Osteoblast (primary cell): Measurements from ENCODE around the gene ZBTB11. TPM values are rescaled to one million over a fixed set of nuclear protein-coding genes. Genes with fewer than 3 reads are reported as not detected.
A peak's percentile ranks its signal among the peaks of the same experiment; 100 is the strongest.

Source experiments
- DNase-seq: peaks from one replicate; pipeline ENCODE4 v3.0.0; 2011; ENCODE audit warnings: low spot score, mixed read lengths; ENCODE audit not compliant: insufficient read length; ENCODE audit errors: missing footprints
- H2AFZ ChIP-seq: 2 replicates; pipeline ENCODE4 v1.6.0; 2011; ENCODE audit warnings: mild to moderate bottlenecking, low read length
- H3K27ac ChIP-seq: 2 replicates; pipeline ENCODE4 v1.5.1; 2011; ENCODE audit warnings: mild to moderate bottlenecking, low read depth, low read length, moderate library complexity
- H3K27me3 ChIP-seq: 2 replicates; pipeline ENCODE4 v1.6.0; 2012; ENCODE audit warnings: mild to moderate bottlenecking, control low read depth, inconsistent platforms, low read length, moderate library complexity; ENCODE audit not compliant: insufficient read depth
- H3K36me3 ChIP-seq: 2 replicates; pipeline ENCODE4 v1.5.1; 2011; ENCODE audit warnings: mild to moderate bottlenecking, low read length, control low read depth, moderate library complexity; ENCODE audit not compliant: insufficient read depth
- H3K4me1 ChIP-seq: 2 replicates; pipeline ENCODE4 v1.5.1; 2011; ENCODE audit warnings: mild to moderate bottlenecking, low read length, control low read depth, moderate library complexity; ENCODE audit not compliant: insufficient read depth
- H3K4me2 ChIP-seq: 2 replicates; pipeline ENCODE4 v1.6.0; 2011; ENCODE audit warnings: mild to moderate bottlenecking, low read length; ENCODE audit not compliant: insufficient read depth
- H3K4me3 ChIP-seq: fragments of 200-600 bp; sonication (generic); 3 replicates; pipeline ENCODE4 v1.5.1; 2012; ENCODE audit warnings: mild to moderate bottlenecking, low read length, inconsistent platforms; ENCODE audit not compliant: insufficient read depth
- H3K79me2 ChIP-seq: 2 replicates; pipeline ENCODE4 v1.6.0; 2012; ENCODE audit warnings: mild to moderate bottlenecking, low read length, control low read depth, inconsistent platforms; ENCODE audit not compliant: insufficient read depth
- H3K9me3 ChIP-seq: 2 replicates; pipeline ENCODE4 v1.5.1; 2011; ENCODE audit warnings: low read depth, low read length, control low read depth
- H4K20me1 ChIP-seq: 2 replicates; pipeline ENCODE4 v1.6.0; 2012; ENCODE audit warnings: mild to moderate bottlenecking, low read length, control low read depth; ENCODE audit not compliant: insufficient read depth
- total RNA-seq: library from RNA; depleted of rRNA; stranded (reverse); fragments of >200 nt; gene quantifications from 2 replicates; pipeline ENCODE4 v1.2.3, GENCODE V29; 2012
- TF ChIP-seq, protein P1 (sequence below): IDR thresholded peaks from 2 replicates; pipeline ENCODE4 v1.5.1; 2011; ENCODE audit warnings: mild to moderate bottlenecking, low read depth, low read length, moderate library complexity; ENCODE audit errors: extremely low read depth

Gene ZBTB11
- total RNA-seq, 1 donor, result 22.8 TPM

DNA sequence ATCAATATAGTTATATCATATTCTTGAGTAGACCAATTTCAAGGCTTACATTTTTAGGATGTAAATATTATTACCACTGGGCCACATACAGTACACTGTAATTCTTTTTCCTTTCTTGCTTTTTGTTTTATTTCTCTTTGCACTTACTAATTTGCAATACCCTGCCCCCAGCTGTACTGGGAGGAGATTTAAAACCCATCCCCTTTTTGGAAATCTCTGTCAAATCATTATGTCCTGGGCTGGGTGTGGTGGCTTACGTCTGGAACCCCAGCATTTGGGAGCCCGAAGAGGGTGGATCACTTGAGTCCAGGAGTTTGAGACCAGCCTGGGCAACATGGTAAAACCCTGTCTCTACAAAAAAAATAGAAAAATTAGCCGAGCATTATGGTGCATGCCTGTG is 16.2 kb downstream of the ZBTB11 start:
- Histone ChIP-seq H3K4me3 (no peak overlapping the region), H3K36me3 (peaks cover 62% of the 10 kb centered on the region), H3K79me2 (no peaks in the 10 kb centered on the region), H3K9me3 (no peaks in the 10 kb centered on the region), H3K4me2 (no peak overlapping the region), H3K27me3 (no peaks in the 10 kb centered on the region), H3K27ac (no peak overlapping the region), H2AFZ (no peak overlapping the region), H4K20me1 (no peaks in the 10 kb centered on the region), H3K4me1 (no peaks in the 10 kb centered on the region)
- TF ChIP-seq, protein P1, sequence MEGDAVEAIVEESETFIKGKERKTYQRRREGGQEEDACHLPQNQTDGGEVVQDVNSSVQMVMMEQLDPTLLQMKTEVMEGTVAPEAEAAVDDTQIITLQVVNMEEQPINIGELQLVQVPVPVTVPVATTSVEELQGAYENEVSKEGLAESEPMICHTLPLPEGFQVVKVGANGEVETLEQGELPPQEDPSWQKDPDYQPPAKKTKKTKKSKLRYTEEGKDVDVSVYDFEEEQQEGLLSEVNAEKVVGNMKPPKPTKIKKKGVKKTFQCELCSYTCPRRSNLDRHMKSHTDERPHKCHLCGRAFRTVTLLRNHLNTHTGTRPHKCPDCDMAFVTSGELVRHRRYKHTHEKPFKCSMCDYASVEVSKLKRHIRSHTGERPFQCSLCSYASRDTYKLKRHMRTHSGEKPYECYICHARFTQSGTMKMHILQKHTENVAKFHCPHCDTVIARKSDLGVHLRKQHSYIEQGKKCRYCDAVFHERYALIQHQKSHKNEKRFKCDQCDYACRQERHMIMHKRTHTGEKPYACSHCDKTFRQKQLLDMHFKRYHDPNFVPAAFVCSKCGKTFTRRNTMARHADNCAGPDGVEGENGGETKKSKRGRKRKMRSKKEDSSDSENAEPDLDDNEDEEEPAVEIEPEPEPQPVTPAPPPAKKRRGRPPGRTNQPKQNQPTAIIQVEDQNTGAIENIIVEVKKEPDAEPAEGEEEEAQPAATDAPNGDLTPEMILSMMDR, result no peak
- no peak for DNase-seq

DNA sequence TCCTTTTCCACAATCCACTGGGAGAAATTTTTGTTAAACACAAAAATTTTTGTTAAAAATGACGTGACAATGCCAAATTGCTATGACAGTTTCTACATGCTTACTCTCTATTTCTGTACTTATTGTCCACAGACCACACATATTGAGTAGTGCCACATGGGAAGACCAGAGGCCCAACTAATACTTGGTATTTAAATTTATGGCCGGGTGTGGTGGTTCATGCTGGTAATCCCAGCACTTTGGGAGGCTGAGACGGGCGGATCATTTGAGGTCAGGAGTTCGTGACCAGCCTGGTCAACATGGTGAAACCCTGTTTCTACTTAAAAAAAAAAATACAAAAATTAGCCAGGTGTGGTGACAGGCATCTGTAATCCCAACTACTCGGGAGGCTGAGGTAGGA is 20.3 kb downstream of the ZBTB11 start:
- Histone ChIP-seq H3K4me3 (no peak overlapping the region), H3K27me3 (no peaks in the 10 kb centered on the region), H4K20me1 (no peaks in the 10 kb centered on the region), H3K4me2 (no peak overlapping the region), H3K4me1 (no peaks in the 10 kb centered on the region), H3K79me2 (no peaks in the 10 kb centered on the region), H3K27ac (no peak overlapping the region), H2AFZ (no peak overlapping the region), H3K9me3 (no peaks in the 10 kb centered on the region), H3K36me3 (peaks cover 57% of the 10 kb centered on the region)
- TF ChIP-seq, protein P1, result no peak
- no peak for DNase-seq

DNA sequence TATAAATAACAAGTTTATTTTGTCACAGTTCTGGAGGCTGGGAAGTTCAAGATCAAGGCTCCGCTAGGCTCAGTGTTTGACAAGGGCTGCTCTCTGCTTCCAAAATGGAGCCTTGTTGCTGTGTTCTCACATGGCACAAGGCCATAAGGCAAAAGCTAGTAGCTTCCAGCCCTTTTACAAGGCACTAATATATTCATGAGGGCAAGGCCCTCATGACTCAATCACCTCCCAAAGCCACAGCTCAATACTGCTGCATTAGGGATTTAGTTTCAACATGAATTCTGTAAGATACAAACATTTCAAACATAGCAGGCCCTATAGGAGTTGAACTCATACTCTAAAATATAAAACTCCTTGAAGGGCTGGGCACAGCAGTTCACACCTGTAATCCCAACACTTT is 30.2 kb downstream of the ZBTB11 start:
- Histone ChIP-seq H4K20me1 (no peaks in the 10 kb centered on the region), H3K4me2 (no peak overlapping the region), H3K4me1 (peaks cover 17% of the 10 kb centered on the region), H3K79me2 (no peaks in the 10 kb centered on the region), H3K36me3 (peaks cover 18% of the 10 kb centered on the region), H3K9me3 (no peaks in the 10 kb centered on the region), H2AFZ (no peak overlapping the region), H3K27ac (no peak overlapping the region), H3K4me3 (no peak overlapping the region), H3K27me3 (no peaks in the 10 kb centered on the region)
- DNase-seq, result peak; percentile 50
- TF ChIP-seq, protein P1, result no peak

DNA sequence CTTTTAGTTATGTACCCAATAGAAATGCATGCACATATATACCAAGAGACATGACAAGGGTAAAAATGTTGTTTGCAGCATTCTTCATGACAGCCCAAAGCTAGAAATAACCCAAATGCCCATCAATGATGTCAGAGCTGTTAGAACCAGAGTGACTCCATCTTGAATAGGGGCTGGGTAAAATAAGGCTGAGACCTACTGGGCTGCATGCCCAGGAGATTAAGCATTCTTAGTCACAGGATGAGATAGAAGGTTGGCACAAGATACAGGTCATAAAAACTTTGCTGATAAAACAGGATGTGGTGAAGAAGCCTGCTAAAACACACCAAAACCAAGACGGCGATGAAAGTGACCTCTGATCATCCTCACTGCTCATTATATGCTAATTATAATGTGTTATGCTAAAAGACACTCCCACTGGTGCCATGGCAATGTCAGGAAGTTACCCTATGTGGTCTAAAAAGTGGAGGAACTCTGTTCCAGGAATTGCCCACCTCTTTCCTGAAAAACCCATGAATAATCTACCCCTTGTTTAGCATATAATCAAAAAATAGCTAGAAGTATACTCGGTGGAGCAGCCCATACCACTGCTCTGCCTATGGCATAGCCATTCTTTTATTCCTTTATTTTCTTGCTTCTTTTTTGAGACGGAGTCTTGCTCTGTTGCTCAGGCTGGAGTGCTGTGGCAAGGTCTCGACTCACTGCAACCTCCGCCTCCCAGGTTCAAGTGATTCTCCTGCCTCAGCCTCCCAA is 32.9 kb downstream of the ZBTB11 start:
- H3K4me2 ChIP-seq, result peak overlapping the region; percentile 27
- no peaks in the 10 kb centered on the region for H4K20me1 ChIP-seq
- peaks cover 17% of the 10 kb centered on the region for H3K4me1 ChIP-seq
- no peak overlapping the region for H3K4me3 ChIP-seq
- H3K9me3 ChIP-seq, result no peaks in the 10 kb centered on the region
- H3K79me2 ChIP-seq, result no peaks in the 10 kb centered on the region
- peak overlapping the region; percentile 1 for H3K27ac ChIP-seq
- no peak overlapping the region for H2AFZ ChIP-seq
- no peak for DNase-seq
- H3K27me3 ChIP-seq, result no peaks in the 10 kb centered on the region
- TF ChIP-seq, protein P1, result no peak
- no peaks in the 10 kb centered on the region for H3K36me3 ChIP-seq
